Measurements from ENCODE around the gene PHF11. TPM values are rescaled to one million over a fixed set of nuclear protein-coding genes. Genes with fewer than 3 reads are reported as not detected.

Gene PHF11
- 10 to 100 TPM; 12.9 to 31.3 (median 19.6) TPM for total RNA-seq

DNA sequence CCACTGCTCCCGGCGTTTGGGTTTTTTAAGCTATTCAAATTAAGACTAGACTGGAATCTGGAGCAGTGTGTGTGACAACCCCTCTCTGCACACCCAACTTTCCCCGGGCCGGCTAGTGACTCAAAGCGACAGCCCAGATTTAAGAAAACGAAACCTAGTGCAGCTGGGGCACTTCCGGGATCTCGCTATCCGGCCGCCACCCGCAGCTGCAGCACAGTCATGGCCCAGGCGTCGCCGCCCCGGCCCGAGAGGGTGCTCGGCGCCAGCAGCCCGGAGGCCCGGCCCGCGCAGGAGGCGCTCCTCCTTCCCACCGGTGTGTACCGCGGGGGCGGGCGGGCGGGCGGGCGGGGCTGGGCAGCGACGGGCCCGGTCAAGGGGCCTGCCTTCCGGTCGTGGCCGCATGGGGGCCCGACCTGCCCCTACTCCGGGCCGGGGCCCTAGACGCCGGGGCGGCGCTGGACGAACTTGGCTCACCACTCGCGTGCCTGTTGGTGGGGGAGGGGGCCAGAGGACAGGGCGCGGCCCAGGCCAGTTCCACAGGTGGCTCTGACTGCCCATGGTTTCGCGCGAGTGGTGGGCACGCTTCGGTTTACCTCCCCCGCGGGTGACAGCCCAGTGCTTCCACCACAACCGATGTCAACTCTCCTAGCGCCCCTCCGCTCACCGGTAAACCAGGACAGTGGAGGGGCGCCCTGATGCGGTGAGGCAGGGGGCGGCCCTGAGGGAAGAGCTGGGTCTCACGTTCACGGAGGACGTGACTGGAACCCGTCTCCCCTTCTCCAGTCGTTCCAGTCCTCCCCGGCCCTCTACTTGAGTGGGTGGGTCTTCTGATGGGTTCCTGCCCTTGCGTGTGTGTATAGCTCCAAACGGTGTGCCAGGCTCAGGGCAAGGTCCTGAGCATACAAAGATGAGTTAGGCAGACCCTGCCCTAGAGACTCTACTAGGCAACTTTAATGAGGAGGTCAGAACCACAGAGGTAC is at the start of gene PHF11:
TSS of gene PHF11 (plus strand) at position 171 of the 980 bp plus-strand sequence. CDS start at position 220, 49 bp downstream.
- 0% methylated on average over 2 to 8 of the region's 71 CpGs for WGBS, 2 donors
- intact Hi-C loops (cut with DNase I), result no loop called here
- H3K27ac ChIP-seq, result peak within 1 kb of the TSS; percentile 86 to 96 (median 93)
- TF ChIP-seq POLR2A (IDR thresholded peaks at IDR 0.05), result peak in 2 of 4 donors; percentile 71 to 73
- TF ChIP-seq, protein P1, sequence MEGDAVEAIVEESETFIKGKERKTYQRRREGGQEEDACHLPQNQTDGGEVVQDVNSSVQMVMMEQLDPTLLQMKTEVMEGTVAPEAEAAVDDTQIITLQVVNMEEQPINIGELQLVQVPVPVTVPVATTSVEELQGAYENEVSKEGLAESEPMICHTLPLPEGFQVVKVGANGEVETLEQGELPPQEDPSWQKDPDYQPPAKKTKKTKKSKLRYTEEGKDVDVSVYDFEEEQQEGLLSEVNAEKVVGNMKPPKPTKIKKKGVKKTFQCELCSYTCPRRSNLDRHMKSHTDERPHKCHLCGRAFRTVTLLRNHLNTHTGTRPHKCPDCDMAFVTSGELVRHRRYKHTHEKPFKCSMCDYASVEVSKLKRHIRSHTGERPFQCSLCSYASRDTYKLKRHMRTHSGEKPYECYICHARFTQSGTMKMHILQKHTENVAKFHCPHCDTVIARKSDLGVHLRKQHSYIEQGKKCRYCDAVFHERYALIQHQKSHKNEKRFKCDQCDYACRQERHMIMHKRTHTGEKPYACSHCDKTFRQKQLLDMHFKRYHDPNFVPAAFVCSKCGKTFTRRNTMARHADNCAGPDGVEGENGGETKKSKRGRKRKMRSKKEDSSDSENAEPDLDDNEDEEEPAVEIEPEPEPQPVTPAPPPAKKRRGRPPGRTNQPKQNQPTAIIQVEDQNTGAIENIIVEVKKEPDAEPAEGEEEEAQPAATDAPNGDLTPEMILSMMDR (IDR thresholded peaks at IDR 0.05), result peak in 2 of 6 experiments; percentile 16
- no peaks in the 10 kb centered on the region for H3K27me3 ChIP-seq
- DNase-seq, result peak; percentile 20
- H3K36me3 ChIP-seq, result peaks cover 0 to 2% (median 0%) of the 10 kb centered on the region in 3 donors
- no peaks in the 10 kb centered on the region for H3K9me3 ChIP-seq
- H3K4me1 ChIP-seq, result peaks cover 0 to 52% (median 6%) of the 10 kb centered on the region in 3 donors
- H3K4me3 ChIP-seq, result peak within 1 kb of the TSS; percentile 50 to 77 (median 63)

- Histone ChIP-seq H3K4me3 (no peak overlapping the region), H3K4me1 (peaks cover 6 to 49% (median 10%) of the 10 kb centered on the region in 3 donors), H3K27ac (no peak overlapping the region), H3K27me3 (no peaks in the 10 kb centered on the region), H3K9me3 (no peaks in the 10 kb centered on the region), H3K36me3 (no peaks in the 10 kb centered on the region)
- no peak for DNase-seq
- intact Hi-C loops (cut with DNase I), result no loop called here
- TF ChIP-seq, protein P1 (IDR thresholded peaks at IDR 0.05), result no peak
- TF ChIP-seq POLR2A (IDR thresholded peaks at IDR 0.05), result no peak
Observed at GRCh38 chr13:49446473-49446872, 49.3 kb upstream of the PHF11 start.

DNA sequence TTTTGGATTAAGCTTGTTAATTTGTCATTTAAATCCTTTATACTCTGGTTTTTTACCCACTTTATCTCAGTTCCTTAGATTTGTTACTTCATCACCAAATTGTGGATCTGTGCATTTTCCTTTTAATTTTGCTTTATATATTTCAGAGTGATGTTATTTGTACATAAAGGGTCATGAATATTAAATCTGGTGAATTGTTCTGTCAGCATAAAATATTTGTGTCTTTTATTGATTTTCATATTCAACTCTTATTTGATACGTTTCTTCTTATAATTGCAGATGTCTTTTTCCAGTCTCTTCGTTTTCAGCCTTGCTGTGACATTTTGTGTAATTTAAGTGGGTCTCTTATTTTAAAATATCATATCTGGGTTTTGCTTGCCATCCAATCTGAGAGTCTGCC is 47.0 kb upstream of the PHF11 start:
- WGBS, 2 donors, result 87 to 93% methylated on average over 2 of the region's 2 CpGs
- no peak for TF ChIP-seq POLR2A (IDR thresholded peaks at IDR 0.05)
- TF ChIP-seq, protein P1 (IDR thresholded peaks at IDR 0.05), result no peak
- no peak overlapping the region for H3K4me3 ChIP-seq
- no peaks in the 10 kb centered on the region for H3K9me3 ChIP-seq
- no peaks in the 10 kb centered on the region for H3K27me3 ChIP-seq
- H3K36me3 ChIP-seq, result peaks cover 0 to 15% (median 0%) of the 10 kb centered on the region in 3 donors
- peaks cover 5 to 39% (median 6%) of the 10 kb centered on the region in 3 donors for H3K4me1 ChIP-seq
- DNase-seq, result no peak
- H3K27ac ChIP-seq, result no peak overlapping the region
- intact Hi-C loops (cut with DNase I), result no loop called here

DNA sequence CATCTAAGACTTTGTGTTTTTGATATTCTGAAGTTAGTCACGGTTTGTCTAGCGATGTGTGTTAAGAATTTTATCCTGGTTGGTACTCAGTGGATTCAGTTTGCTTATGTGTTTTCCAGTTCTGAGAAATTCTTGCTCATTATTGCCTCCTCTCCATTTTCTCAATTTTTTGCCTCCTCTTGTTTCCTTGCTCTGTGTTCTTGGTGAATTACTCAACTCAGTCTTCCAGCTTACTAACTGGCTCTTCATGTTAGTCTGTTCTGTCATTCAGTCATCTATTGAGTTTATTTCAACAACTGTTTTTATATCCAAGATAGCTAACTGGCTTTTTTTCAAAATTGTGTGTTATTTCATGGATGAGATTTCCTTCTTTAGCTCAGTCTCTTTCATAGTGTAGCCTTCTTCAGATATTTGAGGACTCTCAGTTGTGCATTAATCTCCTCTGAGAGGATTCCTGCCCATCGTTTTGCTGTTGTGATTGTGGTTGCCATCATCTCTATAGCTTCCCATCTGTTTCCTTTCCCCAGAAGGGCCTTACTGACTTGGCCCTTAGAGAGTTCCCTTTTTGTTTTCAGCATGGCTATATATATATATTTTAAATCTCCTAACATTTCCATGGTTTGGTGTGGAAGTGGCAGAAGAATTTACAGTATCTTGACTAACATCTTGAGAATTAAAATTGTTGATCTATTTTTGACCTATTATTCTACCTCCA is 45.5 kb upstream of the PHF11 start:
- no peak for DNase-seq
- Histone ChIP-seq H3K9me3 (no peaks in the 10 kb centered on the region), H3K4me1 (peaks cover 5 to 43% (median 6%) of the 10 kb centered on the region in 3 donors), H3K27me3 (no peaks in the 10 kb centered on the region), H3K4me3 (no peak overlapping the region), H3K27ac (no peak overlapping the region), H3K36me3 (peaks cover 0 to 15% (median 0%) of the 10 kb centered on the region in 3 donors)
- TF ChIP-seq, protein P1 (IDR thresholded peaks at IDR 0.05), result no peak
- TF ChIP-seq POLR2A (IDR thresholded peaks at IDR 0.05), result no peak
- 65 to 80% methylated on average over 3 of the region's 3 CpGs for WGBS, 2 donors
- intact Hi-C loops (cut with DNase I), result no loop called here
